Mesenteric fat pad (tissue), 1 donor: ENCODE data around the gene HOXB5. TPM values are rescaled to one million over a fixed set of nuclear protein-coding genes. Genes with fewer than 3 reads are reported as not detected.

Experiments used
- microRNA-seq: library from miRNA; unstranded; fragments of <30 nt; microRNA quantifications from one replicate; pipeline ENCODE4 v1.2.0, GENCODE V29; 2020; ENCODE audit warnings: borderline number of aligned reads
- total RNA-seq: library from RNA; stranded (reverse); fragmentation: NEBNext Ultra II Directional; extraction: Animal tissue kit (Norgen Biotek cat#: 25700); gene quantifications from one replicate; pipeline ENCODE4 v1.2.1, GENCODE V29; 2021
- donor health status: DM: yes; HTN: yes; CAD: no.

HOXB5 gene
- total RNA-seq, 1 donor from 2014 or later = 2.0 TPM

Small RNA genes within 50 kb of the gene (microRNA-seq; reads per million reads assigned to microRNA genes)
- gene MIR196A1 = not detected

Other genes with a start within 250 kb of the HOXB5 start
- 1.1 TPM for gene SKAP1, start 163.6 kb downstream of the HOXB5 start, total RNA-seq
- not detected for gene HOXB1, start 62.8 kb downstream of the HOXB5 start, total RNA-seq
- gene HOXB2, start 48.7 kb downstream of the HOXB5 start, total RNA-seq = 19.3 TPM
- 5.7 TPM for gene HOXB4, start 15.4 kb downstream of the HOXB5 start, total RNA-seq
- gene HOXB3, start 3.5 kb downstream of the HOXB5 start, total RNA-seq = 12.6 TPM
- gene HOXB6, start 11.2 kb upstream of the HOXB5 start, total RNA-seq = 8.9 TPM
- 12.8 TPM for gene HOXB7, start 17.2 kb upstream of the HOXB5 start, total RNA-seq
- gene HOXB8, start 21.5 kb upstream of the HOXB5 start, total RNA-seq = 2.3 TPM
- gene HOXB9, start 32.6 kb upstream of the HOXB5 start, total RNA-seq = 0.58 TPM
- gene PRAC1, start 128.7 kb upstream of the HOXB5 start, total RNA-seq = not detected
- gene PRAC2, start 129.4 kb upstream of the HOXB5 start, total RNA-seq = not detected
- gene HOXB13, start 135.0 kb upstream of the HOXB5 start, total RNA-seq = not detected
- gene TTLL6, start 223.4 kb upstream of the HOXB5 start, total RNA-seq = not detected
- gene CALCOCO2, start 237.3 kb upstream of the HOXB5 start, total RNA-seq = 168 TPM